Effector memory CD4-positive, alpha-beta T cell (primary cell): ENCODE data around the gene RNFT2.
A peak's percentile ranks its signal among the peaks of the same experiment; 100 is the strongest.

Experiments used
- DNase-seq, 3 donors: peaks; one replicate each; pipeline ENCODE4 v3.0.0-alpha.2; 2020
- H3K27ac ChIP-seq: 2 replicates; pipeline ENCODE4 v1.7.0; 2013; ENCODE audit warnings: mild to moderate bottlenecking, low read length, moderate library complexity; ENCODE audit not compliant: insufficient read depth, poor library complexity, severe bottlenecking
- H3K27me3 ChIP-seq: replicated peaks from 2 replicates; pipeline ENCODE4 v1.7.0; 2013; ENCODE audit warnings: mild to moderate bottlenecking, low read length; ENCODE audit not compliant: insufficient read depth, control insufficient read depth, poor library complexity, severe bottlenecking
- H3K36me3 ChIP-seq: 2 replicates; pipeline ENCODE4 v1.7.0; 2013; ENCODE audit warnings: mild to moderate bottlenecking, low read length, moderate library complexity; ENCODE audit not compliant: control insufficient read depth, insufficient read depth
- H3K4me1 ChIP-seq: 2 replicates; pipeline ENCODE4 v1.7.0; 2013; ENCODE audit warnings: low read length, mild to moderate bottlenecking; ENCODE audit not compliant: control insufficient read depth, insufficient read depth, poor library complexity, severe bottlenecking
- H3K4me3 ChIP-seq: 2 replicates; pipeline ENCODE4 v1.7.0; 2013; ENCODE audit warnings: low read length, low read depth, mild to moderate bottlenecking; ENCODE audit not compliant: insufficient read depth, poor library complexity, severe bottlenecking
- H3K9me3 ChIP-seq: 2 replicates; pipeline ENCODE4 v1.7.0; 2013; ENCODE audit warnings: mild to moderate bottlenecking, low read length, moderate library complexity; ENCODE audit not compliant: control insufficient read depth
- total RNA-seq, 3 donors: gene quantifications; one replicate each; lab custom pipeline; 2026; lab: John Stamatoyannopoulos, UW

Gene RNFT2
- 2.4 to 7.9 (median 6.4) reads per million in 3 donors for total RNA-seq

GRCh38 chr12:116737774-116738657 lies at the start of gene RNFT2, which contains the start of gene SPRING1:
TSS of gene RNFT2 (plus strand) at chr12:116738315. CDS start at chr12:116740498, 2,183 bp downstream.
TSS of gene SPRING1 (minus strand) at chr12:116738069. CDS start at chr12:116737900, 169 bp downstream.
- DNase-seq, result peak; percentile 97 to 99 (median 99)
- Histone ChIP-seq H3K4me3 (peak within 1 kb of the TSS; percentile 87), H3K4me1 (peaks cover 20% of the 10 kb centered on the region), H3K27me3 (no peaks in the 10 kb centered on the region), H3K27ac (peak within 1 kb of the TSS; percentile 75), H3K36me3 (peaks cover 3% of the 10 kb centered on the region), H3K9me3 (no peaks in the 10 kb centered on the region)

GRCh38 chr12:116689521-116689920 lies 48.6 kb upstream of the RNFT2 start:
- Histone ChIP-seq H3K27me3 (no peaks in the 10 kb centered on the region), H3K4me3 (no peak overlapping the region), H3K4me1 (no peaks in the 10 kb centered on the region), H3K27ac (no peak overlapping the region), H3K9me3 (no peaks in the 10 kb centered on the region), H3K36me3 (no peaks in the 10 kb centered on the region)
- DNase-seq, result no peak

GRCh38 chr12:116689979-116690744 lies 48.0 kb upstream of the RNFT2 start:
- Histone ChIP-seq H3K27me3 (no peaks in the 10 kb centered on the region), H3K4me3 (no peak overlapping the region), H3K9me3 (no peaks in the 10 kb centered on the region), H3K36me3 (no peaks in the 10 kb centered on the region), H3K4me1 (no peaks in the 10 kb centered on the region), H3K27ac (no peak overlapping the region)
- DNase-seq, result no peak

- Histone ChIP-seq H3K27ac (no peak overlapping the region), H3K4me3 (no peak overlapping the region), H3K9me3 (no peaks in the 10 kb centered on the region), H3K27me3 (no peaks in the 10 kb centered on the region), H3K36me3 (no peaks in the 10 kb centered on the region), H3K4me1 (no peaks in the 10 kb centered on the region)
- DNase-seq, result no peak
Observed at GRCh38 chr12:116691205-116691604, 46.9 kb upstream of the RNFT2 start.

GRCh38 chr12:116691636-116692035 lies 46.5 kb upstream of the RNFT2 start:
- no peaks in the 10 kb centered on the region for H3K9me3 ChIP-seq
- H3K36me3 ChIP-seq, result no peaks in the 10 kb centered on the region
- no peaks in the 10 kb centered on the region for H3K4me1 ChIP-seq
- H3K27me3 ChIP-seq, result no peaks in the 10 kb centered on the region
- no peak overlapping the region for H3K4me3 ChIP-seq
- no peak for DNase-seq
- no peak overlapping the region for H3K27ac ChIP-seq

GRCh38 chr12:116692605-116693004 lies 45.5 kb upstream of the RNFT2 start:
- H3K27me3 ChIP-seq, result no peaks in the 10 kb centered on the region
- no peaks in the 10 kb centered on the region for H3K36me3 ChIP-seq
- no peak overlapping the region for H3K27ac ChIP-seq
- no peak for DNase-seq
- no peaks in the 10 kb centered on the region for H3K9me3 ChIP-seq
- H3K4me3 ChIP-seq, result no peak overlapping the region
- H3K4me1 ChIP-seq, result no peaks in the 10 kb centered on the region

GRCh38 chr12:116693286-116694227 lies 44.6 kb upstream of the RNFT2 start:
- no peak overlapping the region for H3K27ac ChIP-seq
- no peaks in the 10 kb centered on the region for H3K27me3 ChIP-seq
- H3K9me3 ChIP-seq, result no peaks in the 10 kb centered on the region
- H3K36me3 ChIP-seq, result no peaks in the 10 kb centered on the region
- no peak overlapping the region for H3K4me3 ChIP-seq
- no peaks in the 10 kb centered on the region for H3K4me1 ChIP-seq
- DNase-seq, result no peak

- H3K4me1 ChIP-seq, result no peaks in the 10 kb centered on the region
- no peaks in the 10 kb centered on the region for H3K27me3 ChIP-seq
- H3K27ac ChIP-seq, result no peak overlapping the region
- no peak for DNase-seq
- no peaks in the 10 kb centered on the region for H3K9me3 ChIP-seq
- H3K4me3 ChIP-seq, result no peak overlapping the region
- no peaks in the 10 kb centered on the region for H3K36me3 ChIP-seq
Observed at GRCh38 chr12:116694653-116695463, 43.3 kb upstream of the RNFT2 start.

GRCh38 chr12:116695464-116695725 lies 42.7 kb upstream of the RNFT2 start:
- Histone ChIP-seq H3K9me3 (no peaks in the 10 kb centered on the region), H3K4me1 (no peaks in the 10 kb centered on the region), H3K36me3 (no peaks in the 10 kb centered on the region), H3K4me3 (no peak overlapping the region), H3K27ac (no peak overlapping the region), H3K27me3 (no peaks in the 10 kb centered on the region)
- no peak for DNase-seq
